Measurements from ENCODE around the gene KYNU.
A peak's percentile ranks its signal among the peaks of the same experiment; 100 is the strongest.
"Not testable (repeated sequence)": the region's sequence is repeated elsewhere in the genome, so short reads cannot be mapped to it uniquely, and the experiment has no call there.

The KYNU gene

DNA sequence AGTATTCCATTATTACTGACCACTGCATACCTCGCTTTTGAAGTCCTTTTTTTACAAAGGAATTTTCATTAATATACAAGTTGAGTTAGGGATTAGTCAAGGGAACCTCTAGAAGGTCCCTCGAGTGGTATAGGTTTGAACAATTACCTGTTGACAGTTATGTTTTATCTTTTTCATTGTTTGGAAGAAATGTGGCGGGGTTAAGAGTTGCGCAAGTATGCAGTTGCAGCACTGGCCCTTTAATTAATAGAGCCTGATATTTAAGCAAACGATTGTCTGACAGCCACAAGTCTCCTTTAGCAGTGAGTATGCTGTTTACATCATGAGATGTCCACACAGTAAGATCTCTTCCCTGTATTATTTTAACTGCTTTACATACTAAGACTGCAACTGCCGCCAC is 24.3 kb downstream of the KYNU start:
- H3K27me3 ChIP-seq (replicated peaks; ENCODE audit: control insufficient read depth, insufficient read depth, low read length): no peaks in the 10 kb centered on the region
- TF ChIP-seq, protein P1, sequence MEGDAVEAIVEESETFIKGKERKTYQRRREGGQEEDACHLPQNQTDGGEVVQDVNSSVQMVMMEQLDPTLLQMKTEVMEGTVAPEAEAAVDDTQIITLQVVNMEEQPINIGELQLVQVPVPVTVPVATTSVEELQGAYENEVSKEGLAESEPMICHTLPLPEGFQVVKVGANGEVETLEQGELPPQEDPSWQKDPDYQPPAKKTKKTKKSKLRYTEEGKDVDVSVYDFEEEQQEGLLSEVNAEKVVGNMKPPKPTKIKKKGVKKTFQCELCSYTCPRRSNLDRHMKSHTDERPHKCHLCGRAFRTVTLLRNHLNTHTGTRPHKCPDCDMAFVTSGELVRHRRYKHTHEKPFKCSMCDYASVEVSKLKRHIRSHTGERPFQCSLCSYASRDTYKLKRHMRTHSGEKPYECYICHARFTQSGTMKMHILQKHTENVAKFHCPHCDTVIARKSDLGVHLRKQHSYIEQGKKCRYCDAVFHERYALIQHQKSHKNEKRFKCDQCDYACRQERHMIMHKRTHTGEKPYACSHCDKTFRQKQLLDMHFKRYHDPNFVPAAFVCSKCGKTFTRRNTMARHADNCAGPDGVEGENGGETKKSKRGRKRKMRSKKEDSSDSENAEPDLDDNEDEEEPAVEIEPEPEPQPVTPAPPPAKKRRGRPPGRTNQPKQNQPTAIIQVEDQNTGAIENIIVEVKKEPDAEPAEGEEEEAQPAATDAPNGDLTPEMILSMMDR (IDR thresholded peaks at IDR 0.05; ENCODE audit: insufficient read depth, low read length, poor library complexity, severe bottlenecking): no peak
- peaks cover 2% of the 10 kb centered on the region for H3K36me3 ChIP-seq (ENCODE audit: control insufficient read depth, insufficient read depth, low read length)
- DNase-seq (ENCODE audit: extremely low read depth, insufficient read length): no peak
- no peak overlapping the region for H3K4me3 ChIP-seq (replicated peaks; ENCODE audit: low read depth, low read length)

DNA sequence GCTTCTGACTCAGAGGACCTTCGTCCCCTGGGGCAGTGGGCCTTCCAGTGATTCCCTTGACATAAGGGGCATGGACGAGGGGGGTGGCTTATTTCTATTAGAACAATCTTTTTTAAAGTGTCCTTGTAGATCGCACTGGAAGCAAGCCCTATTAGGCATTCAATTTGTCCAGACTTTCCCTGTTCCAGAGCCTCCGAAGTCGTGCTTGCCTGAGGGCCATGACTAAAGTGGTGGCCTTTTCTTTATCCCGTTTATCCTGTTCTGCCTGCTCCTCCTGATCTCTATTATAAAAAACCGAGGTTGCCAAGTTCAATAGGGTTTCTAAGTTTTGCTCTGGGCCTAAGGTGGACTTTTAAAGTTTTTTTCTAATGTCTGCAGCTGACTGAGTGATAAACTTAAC is 26.3 kb downstream of the KYNU start:
- not testable (repeated sequence) for H3K36me3 ChIP-seq (ENCODE audit: control insufficient read depth, insufficient read depth, low read length); H3K27me3 ChIP-seq (replicated peaks; ENCODE audit: control insufficient read depth, insufficient read depth, low read length); H3K4me3 ChIP-seq (replicated peaks; ENCODE audit: low read depth, low read length); DNase-seq (ENCODE audit: extremely low read depth, insufficient read length)

DNA sequence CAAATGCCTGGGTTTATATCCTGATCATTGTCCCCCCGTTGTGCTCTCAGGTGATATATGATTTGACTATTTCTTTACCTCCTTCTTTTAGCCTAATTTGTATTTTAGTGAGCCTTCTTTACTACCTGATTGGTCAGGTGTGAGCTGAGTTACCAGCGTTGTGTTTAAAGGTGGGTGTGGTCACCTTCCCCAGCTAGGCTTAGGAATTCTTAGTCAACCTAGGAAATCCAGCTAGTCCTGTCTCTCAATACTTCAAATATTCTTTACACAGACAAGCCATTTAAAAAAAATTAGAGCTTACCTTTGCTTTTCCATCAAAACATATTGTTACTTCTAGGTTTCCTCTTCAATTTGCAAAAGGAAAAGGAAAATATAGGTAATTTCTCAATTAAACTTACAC is 30.2 kb downstream of the KYNU start:
- Histone ChIP-seq H3K4me3 (replicated peaks; ENCODE audit: low read depth, low read length) (no peak overlapping the region), H3K36me3 (ENCODE audit: control insufficient read depth, insufficient read depth, low read length) (no peaks in the 10 kb centered on the region; the same call in none of the 2 replicates), H3K27me3 (replicated peaks; ENCODE audit: control insufficient read depth, insufficient read depth, low read length) (no peaks in the 10 kb centered on the region)
- no peak for DNase-seq (ENCODE audit: extremely low read depth, insufficient read length)
- TF ChIP-seq, protein P1 (IDR thresholded peaks at IDR 0.05; ENCODE audit: insufficient read depth, low read length, poor library complexity, severe bottlenecking): no peak

DNA sequence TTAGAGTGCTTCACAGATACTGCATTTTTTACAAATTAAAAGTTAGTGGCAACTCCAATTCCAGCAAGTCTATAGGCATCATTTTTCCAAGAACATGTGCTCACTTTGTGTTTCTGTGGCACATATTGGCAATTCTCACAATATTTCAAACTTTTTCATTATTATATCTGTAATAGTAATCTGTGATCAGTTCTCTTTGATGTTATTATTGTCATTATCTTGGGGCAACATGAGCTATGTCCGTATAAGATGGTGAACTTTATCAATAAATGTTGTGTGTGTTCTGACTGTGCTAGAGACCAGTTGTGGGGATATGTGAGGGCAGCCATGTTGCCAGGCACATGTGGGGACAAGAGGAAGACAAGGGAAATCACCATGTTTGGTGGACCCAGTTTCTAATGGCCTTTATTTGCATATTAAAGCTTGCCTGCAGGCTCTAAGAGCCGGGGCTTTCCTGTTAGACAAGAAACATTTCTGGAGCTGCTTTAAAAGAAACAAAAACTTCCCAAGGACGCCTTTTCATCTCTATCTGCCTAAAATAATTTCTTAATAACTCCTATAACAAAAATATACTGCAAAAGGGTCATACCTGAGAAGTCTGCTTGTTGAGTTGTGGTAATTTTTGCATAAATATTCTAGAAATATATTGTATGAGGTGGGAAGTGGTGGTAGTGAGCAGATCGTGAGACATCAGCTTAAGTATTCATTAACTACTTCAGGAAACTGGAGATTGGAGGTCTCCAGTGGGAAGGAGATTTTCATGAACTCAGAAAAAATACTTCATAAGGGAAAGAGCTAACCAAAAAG is 37.2 kb downstream of the KYNU start:
- TF ChIP-seq, protein P1 (IDR thresholded peaks at IDR 0.05; ENCODE audit: insufficient read depth, low read length, poor library complexity, severe bottlenecking): no peak
- peaks cover 3% of the 10 kb centered on the region for H3K36me3 ChIP-seq (ENCODE audit: control insufficient read depth, insufficient read depth, low read length)
- H3K27me3 ChIP-seq (replicated peaks; ENCODE audit: control insufficient read depth, insufficient read depth, low read length): no peaks in the 10 kb centered on the region
- H3K4me3 ChIP-seq (replicated peaks; ENCODE audit: low read depth, low read length): peak overlapping the region; percentile 43
- DNase-seq (ENCODE audit: extremely low read depth, insufficient read length): peak; percentile 46

DNA sequence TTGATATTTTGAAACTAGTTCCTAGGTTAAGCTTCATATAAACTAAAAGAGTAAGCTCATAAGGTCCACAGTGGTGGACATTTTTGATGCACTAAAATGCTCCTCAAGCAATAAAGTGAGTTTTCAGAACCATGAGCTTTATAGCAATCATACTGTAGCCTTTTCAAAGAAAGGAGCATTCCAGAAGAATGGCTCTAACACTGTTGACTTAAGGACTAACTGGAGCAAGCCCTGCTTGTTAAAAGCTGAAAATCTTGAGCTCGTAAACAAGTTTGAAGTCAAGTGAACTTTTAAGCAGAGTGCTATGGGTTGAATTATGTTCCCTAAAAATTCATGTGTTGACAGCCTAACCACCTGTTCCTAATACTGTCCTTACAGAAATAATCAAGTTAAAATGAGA is 38.0 kb downstream of the KYNU start:
- Histone ChIP-seq H3K27me3 (replicated peaks; ENCODE audit: control insufficient read depth, insufficient read depth, low read length) (no peaks in the 10 kb centered on the region), H3K4me3 (replicated peaks; ENCODE audit: low read depth, low read length) (peak overlapping the region; percentile 43), H3K36me3 (ENCODE audit: control insufficient read depth, insufficient read depth, low read length) (peaks cover 3% of the 10 kb centered on the region)
- TF ChIP-seq, protein P1 (IDR thresholded peaks at IDR 0.05; ENCODE audit: insufficient read depth, low read length, poor library complexity, severe bottlenecking): no peak
- no peak for DNase-seq (ENCODE audit: extremely low read depth, insufficient read length)

DNA sequence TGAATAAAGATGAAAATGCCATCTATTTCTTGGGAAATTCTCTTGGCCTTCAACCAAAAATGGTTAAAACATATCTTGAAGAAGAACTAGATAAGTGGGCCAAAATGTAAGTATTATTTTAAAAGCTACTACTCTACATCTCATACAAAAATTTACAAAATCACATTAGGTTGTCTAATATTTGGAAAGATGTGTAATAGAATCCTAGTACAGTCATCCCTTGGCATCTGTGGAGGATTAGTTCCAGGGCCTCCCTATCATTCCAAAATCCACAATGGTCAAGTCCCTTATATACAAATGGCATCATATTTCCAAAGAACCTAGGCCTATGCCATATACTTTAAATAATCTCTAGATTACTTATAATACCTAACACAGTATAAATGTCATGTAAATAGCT is 41.2 kb downstream of the KYNU start:
- TF ChIP-seq, protein P1 (IDR thresholded peaks at IDR 0.05; ENCODE audit: insufficient read depth, low read length, poor library complexity, severe bottlenecking): no peak
- Histone ChIP-seq H3K4me3 (replicated peaks; ENCODE audit: low read depth, low read length) (no peak overlapping the region), H3K36me3 (ENCODE audit: control insufficient read depth, insufficient read depth, low read length) (peaks cover 3% of the 10 kb centered on the region), H3K27me3 (replicated peaks; ENCODE audit: control insufficient read depth, insufficient read depth, low read length) (no peaks in the 10 kb centered on the region)
- DNase-seq (ENCODE audit: extremely low read depth, insufficient read length): no peak

Data from GM06990 (cell line).